HG03565 (cell line): Measurements from ENCODE around the gene PTER.

Source experiments
- ATAC-seq: cut with Tn5 transposase; IDR thresholded peaks from one replicate; pipeline ENCODE4 v1.9.1; 2021; ENCODE audit warnings: mild to moderate bottlenecking, moderate library complexity; ENCODE audit not compliant: unreplicated experiment

The PTER gene

DNA sequence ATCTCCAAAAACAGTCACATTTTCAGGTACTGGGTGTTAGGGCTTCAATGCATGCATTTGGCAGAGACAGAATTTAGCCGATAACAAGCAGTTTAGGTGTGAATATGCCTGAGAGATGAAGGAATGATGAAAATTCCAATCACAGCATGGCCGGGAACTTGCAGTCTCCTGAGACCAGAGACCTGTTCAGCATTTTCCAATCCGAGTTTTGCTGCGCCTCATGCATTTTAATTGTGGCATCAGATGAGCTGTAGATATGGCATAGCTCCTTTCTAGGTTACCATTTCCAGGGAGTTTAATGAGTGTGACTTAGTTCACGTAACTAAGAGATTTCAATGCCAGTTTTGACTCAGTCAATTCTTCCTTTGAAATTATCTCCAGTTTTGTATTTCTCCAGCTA, 99.3 kb downstream of the PTER start:
- no peak for ATAC-seq

DNA sequence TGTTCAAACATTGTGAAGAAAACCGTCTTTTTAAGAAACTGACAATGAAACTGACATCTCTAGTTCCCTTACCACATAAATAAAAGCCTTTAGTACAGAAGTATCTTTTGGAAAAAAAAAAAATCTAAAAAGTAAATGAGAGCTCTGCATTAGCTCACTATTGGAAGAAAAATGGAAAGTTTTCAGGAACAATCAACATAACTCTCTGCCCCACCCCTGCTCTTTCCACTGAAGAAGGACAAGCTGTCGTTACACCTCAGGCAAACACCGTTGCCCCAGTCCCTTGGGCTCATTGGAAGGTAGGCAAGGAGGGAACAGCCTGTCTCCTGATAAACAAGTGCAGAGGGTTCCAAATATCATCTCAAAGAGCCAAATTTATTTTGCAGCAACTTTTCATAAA, 107.3 kb downstream of the PTER start:
- no peak for ATAC-seq

DNA sequence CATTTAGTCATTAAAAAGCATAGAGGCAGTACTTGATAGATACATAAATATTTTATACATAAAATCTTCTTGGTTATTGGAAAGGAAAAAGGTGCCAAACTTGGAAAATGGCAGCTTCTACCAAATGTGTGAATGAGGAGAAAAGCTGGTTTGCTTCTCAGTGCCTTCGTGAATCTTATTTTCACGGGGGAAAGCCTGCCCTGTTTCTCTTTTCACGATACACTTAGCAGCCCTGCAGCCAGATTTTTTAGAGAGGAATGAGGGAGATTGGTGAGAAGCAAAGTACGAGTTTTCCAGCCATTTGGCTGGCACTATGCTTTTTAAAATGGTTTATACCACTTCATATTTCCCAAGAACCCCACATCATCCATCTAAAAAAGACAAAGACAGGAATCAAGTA, 107.8 kb downstream of the PTER start:
- no peak for ATAC-seq

DNA sequence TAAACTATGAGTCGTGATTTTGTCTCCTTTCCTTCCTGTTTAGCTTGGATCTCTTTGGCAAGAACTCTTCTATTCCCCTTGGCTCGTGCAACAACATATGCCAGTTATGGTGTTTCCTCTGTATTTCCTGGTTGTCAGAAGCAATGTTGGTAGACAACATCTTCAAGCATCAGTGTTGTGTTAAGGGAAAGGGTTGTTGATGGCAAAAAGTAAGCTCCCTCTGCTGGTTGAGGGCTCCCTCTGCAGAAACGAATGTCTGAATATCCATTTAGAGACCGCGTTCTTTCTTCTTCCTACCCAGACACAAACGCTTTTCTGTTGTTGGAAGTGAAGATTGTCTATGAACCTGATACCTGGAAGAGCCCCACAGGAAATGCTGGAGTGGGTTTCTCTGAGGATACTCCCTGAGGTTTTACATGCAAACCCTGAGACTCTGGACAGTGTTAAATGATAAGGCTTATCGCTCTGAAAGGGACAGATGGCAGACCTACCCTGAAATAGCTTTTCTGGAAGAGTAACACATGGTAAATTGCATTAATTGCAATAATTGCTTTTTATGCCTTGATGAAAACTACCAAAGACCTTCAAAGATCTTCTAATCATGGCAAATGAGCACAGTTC, 108.4 kb downstream of the PTER start:
- ATAC-seq, result peak; percentile 75

DNA sequence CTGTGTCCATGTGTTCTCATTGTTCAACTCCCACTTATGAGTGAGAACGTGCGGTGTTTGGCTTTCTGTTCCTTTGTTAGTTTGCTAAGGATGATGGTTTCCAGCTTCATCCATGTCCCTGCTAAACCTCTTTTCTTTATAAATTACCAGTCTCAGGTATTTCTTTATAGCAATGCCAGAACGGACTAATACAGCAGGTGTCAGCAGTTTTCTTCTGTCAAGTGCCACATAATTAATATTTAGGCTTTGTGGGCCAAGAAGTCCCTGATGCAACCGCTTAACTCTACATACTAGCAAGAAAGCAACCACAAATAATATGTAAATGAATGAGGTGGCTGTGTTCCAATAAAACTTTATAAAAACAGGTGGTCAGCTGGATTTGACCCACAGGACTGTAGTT, 111.2 kb downstream of the PTER start:
- ATAC-seq, result no peak

DNA sequence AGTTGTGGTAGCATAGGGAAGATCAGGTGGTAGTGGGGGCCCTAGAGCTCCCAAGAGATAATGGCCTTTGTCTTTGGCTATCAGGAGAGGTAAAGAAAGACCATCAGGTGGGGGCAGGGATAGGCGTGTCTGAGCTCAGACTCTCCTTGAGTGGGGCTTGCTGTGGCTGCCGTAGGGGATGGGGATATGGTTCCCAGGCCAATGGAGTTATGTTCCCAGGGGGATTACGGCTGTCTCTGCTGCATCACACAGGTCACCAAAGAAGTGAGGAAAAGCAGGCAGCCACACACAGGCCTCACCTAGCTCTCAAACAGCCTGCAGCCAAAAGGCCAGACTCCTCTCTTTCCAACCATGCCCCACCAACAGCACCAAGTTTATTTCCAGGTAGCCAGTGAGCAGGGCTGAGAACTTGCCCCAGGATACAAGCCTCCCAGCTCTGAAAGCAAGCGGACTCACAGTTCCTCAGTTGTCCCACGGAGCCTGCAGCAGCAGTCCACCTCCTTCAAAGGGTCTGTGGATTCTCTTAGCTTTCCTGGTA, 122.5 kb downstream of the PTER start:
- no peak for ATAC-seq

DNA sequence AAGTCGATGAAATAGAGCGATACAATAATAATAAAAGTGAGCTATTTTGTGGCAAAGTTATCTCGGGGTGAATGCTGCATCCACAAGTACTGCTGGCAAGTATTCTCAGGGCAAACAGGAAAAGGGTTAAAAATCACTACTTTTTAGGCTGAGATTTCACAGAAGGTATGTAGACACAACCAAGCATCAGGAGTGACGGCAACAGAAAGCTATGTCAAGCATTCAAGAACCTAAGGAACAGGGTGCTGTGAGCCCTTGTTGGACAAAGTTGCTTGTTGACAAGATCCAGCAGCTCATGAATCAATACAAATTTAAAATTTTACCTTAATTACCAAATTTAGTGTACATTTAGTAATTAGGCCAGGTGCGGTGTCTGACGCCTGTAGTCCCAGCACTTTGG, 126.1 kb downstream of the PTER start:
- no peak for ATAC-seq
